Measurements from ENCODE around the gene RUNX2.
"Not testable (repeated sequence)": the region's sequence is repeated elsewhere in the genome, so short reads cannot be mapped to it uniquely, and the experiment has no call there.

The RUNX2 gene

GRCh38 chr6:45532721-45533210 is 204.6 kb downstream of the RUNX2 start:
- DNase-seq = peak; percentile 64

- DNase-seq = no peak
Measured at GRCh38 chr6:45533386-45533785, 205.3 kb downstream of the RUNX2 start.

GRCh38 chr6:45535933-45536332 is 207.8 kb downstream of the RUNX2 start:
- DNase-seq = no peak

- peak; percentile 68 for DNase-seq
Measured at GRCh38 chr6:45537539-45537938, 209.4 kb downstream of the RUNX2 start.

GRCh38 chr6:45538641-45539547 is 210.8 kb downstream of the RUNX2 start:
- DNase-seq = peak; percentile 82

- DNase-seq = no peak
Measured at GRCh38 chr6:45540375-45540920, 212.3 kb downstream of the RUNX2 start.

- DNase-seq = no peak
Measured at GRCh38 chr6:45541934-45542333, 213.8 kb downstream of the RUNX2 start.

GRCh38 chr6:45543298-45544235 is 215.4 kb downstream of the RUNX2 start:
- peak; percentile 75 for DNase-seq

- DNase-seq = no peak
Measured at GRCh38 chr6:45545416-45545815, 217.3 kb downstream of the RUNX2 start.

GRCh38 chr6:45548657-45549515 is 220.8 kb downstream of the RUNX2 start:
- DNase-seq = no peak

GRCh38 chr6:45552536-45552935 is 224.4 kb downstream of the RUNX2 start:
- DNase-seq = no peak

GRCh38 chr6:45553730-45554344 is 225.7 kb downstream of the RUNX2 start:
- no peak for DNase-seq

- DNase-seq = peak; percentile 39
Measured at GRCh38 chr6:45554591-45554990, 226.5 kb downstream of the RUNX2 start.

GRCh38 chr6:45555981-45556771 is 228.0 kb downstream of the RUNX2 start:
- peak; percentile 79 for DNase-seq

- no peak for DNase-seq
Measured at GRCh38 chr6:45556828-45557227, 228.7 kb downstream of the RUNX2 start.

GRCh38 chr6:45557454-45557853 is 229.3 kb downstream of the RUNX2 start:
- no peak for DNase-seq

- DNase-seq = no peak
Measured at GRCh38 chr6:45558858-45559257, 230.7 kb downstream of the RUNX2 start.

- DNase-seq = not testable (repeated sequence)
Measured at GRCh38 chr6:45560321-45560820, 232.2 kb downstream of the RUNX2 start.

- no peak for DNase-seq
Measured at GRCh38 chr6:45562171-45562570, 234.0 kb downstream of the RUNX2 start.

- peak; percentile 48 for DNase-seq
Measured at GRCh38 chr6:45563041-45563440, 234.9 kb downstream of the RUNX2 start.

- DNase-seq = no peak
Measured at GRCh38 chr6:45563844-45564243, 235.7 kb downstream of the RUNX2 start.
